ENCODE results near the gene HOXA9. TPM values are rescaled to one million over a fixed set of nuclear protein-coding genes. Genes with fewer than 3 reads are reported as not detected.

The HOXA9 gene
- polyA plus RNA-seq, 1 of the 3 experiments (the other 2 are of a cell fraction), result not detected

- WGBS (ENCODE audit: low lambda C conversion rate), result 11% methylated on average over 2 of the region's 2 CpGs
- peaks cover 0 to 4% of the 10 kb centered on the region in 2 experiments; a peak in 1 of 4 replicates for H3K4me1 ChIP-seq (ENCODE audit: control insufficient read depth in 1 of 2, insufficient read depth in 2 of 2, low read depth in 1 of 2, low read length in 1 of 2)
Measured at GRCh38 chr7:27134392-27134791, 30.9 kb downstream of the HOXA9 start.

More at GRCh38 chr7:27134392-27134791, 30.9 kb downstream of the HOXA9 start:
- POLR2A ChIA-PET, result no interaction called here
- no peak overlapping the region for H3K27ac ChIP-seq (ENCODE audit: low read depth in 2 of 2, low read length in 1 of 2)
- TF ChIP-seq MXI1 (IDR thresholded peaks at IDR 0.05; ENCODE audit: low read depth, low read length) (no peak), USF1 (IDR thresholded peaks at IDR 0.05; ENCODE audit: borderline replicate concordance, low read depth) (no peak), RXRA (IDR thresholded peaks at IDR 0.05; ENCODE audit: borderline replicate concordance, low read depth) (no peak), GATA2 (CRISPR knock-in tag; IDR thresholded peaks at IDR 0.05) (no peak), USF2 (IDR thresholded peaks at IDR 0.05; ENCODE audit: borderline replicate concordance, low read depth, low read length) (no peak), ZBTB33 (IDR thresholded peaks at IDR 0.05; ENCODE audit: borderline replicate concordance, low read depth) (no peak), JUND (IDR thresholded peaks at IDR 0.05) (no peak), MAX (IDR thresholded peaks at IDR 0.05; ENCODE audit: low read depth) (no peak), ELF1 (IDR thresholded peaks at IDR 0.05) (no peak), PBX3 (IDR thresholded peaks at IDR 0.05) (no peak), FOSL2 (IDR thresholded peaks at IDR 0.05; ENCODE audit: borderline replicate concordance, low read depth) (no peak), FOXJ3 (CRISPR knock-in tag; IDR thresholded peaks at IDR 0.05) (no peak), YY1 (IDR thresholded peaks at IDR 0.05; ENCODE audit: low read depth) (no peak)
- no peak overlapping the region for H3K9ac ChIP-seq
- H4K20me1 ChIP-seq (ENCODE audit: insufficient read depth), result no peaks in the 10 kb centered on the region
- CTCF ChIA-PET, result interaction anchor here (0.9 to 5.8 kb wide), 3 partner anchors 9 to 258 kb away, joined by 3 to 36 read pairs (median 3); partner anchors contain the start of gene HOXA5
- H3K4me2 ChIP-seq, result no peak overlapping the region
- H2AFZ ChIP-seq (ENCODE audit: low read depth), result no peak overlapping the region
- H3K27me3 ChIP-seq (ENCODE audit: insufficient read depth), result peaks cover 94% of the 10 kb centered on the region
- H3K4me3 ChIP-seq (ENCODE audit: low read depth in 2 of 2, low read length in 1 of 2), result no peak overlapping the region
- H3K9me3 ChIP-seq, result no peaks in the 10 kb centered on the region
- DNase-seq, result no peak
- no peaks in the 10 kb centered on the region for H3K36me3 ChIP-seq (replicated peaks in 1 of 2; ENCODE audit: control insufficient read depth in 1 of 2, insufficient read depth in 2 of 2, low read length in 1 of 2)
- H3K9me2 ChIP-seq, result no peaks in the 10 kb centered on the region
- no peaks in the 10 kb centered on the region for H3F3A ChIP-seq (replicated peaks; ENCODE audit: insufficient read depth)
- H3K79me2 ChIP-seq (ENCODE audit: insufficient read depth), result no peaks in the 10 kb centered on the region
